ENCODE measurements around the gene DHRSX. TPM values are rescaled to one million over a fixed set of nuclear protein-coding genes. Genes with fewer than 3 reads are reported as not detected.
"Not testable (repeated sequence)": the region's sequence is repeated elsewhere in the genome, so short reads cannot be mapped to it uniquely, and the experiment has no call there.

Gene DHRSX
- polyA plus RNA-seq, 1 donor from 2014 or later, result 15.7 TPM

- no peak for TF ChIP-seq EZH2 (IDR thresholded peaks at IDR 0.05; ENCODE audit: borderline replicate concordance, insufficient read depth, low read length, poor library complexity, severe bottlenecking)
- TF ChIP-seq CTCF (IDR thresholded peaks at IDR 0.05; ENCODE audit: poor library complexity, severe bottlenecking), result no peak
- no peak for TF ChIP-seq RAD21 (conservative IDR thresholded peaks at IDR 0.05)
- TF ChIP-seq TAF1 (IDR thresholded peaks at IDR 0.05; ENCODE audit: low read depth), result no peak
- TF ChIP-seq MXI1 (conservative IDR thresholded peaks at IDR 0.05; ENCODE audit: poor library complexity, severe bottlenecking), result no peak
- no peak for TF ChIP-seq REST (IDR thresholded peaks at IDR 0.05; ENCODE audit: borderline replicate concordance)
- TF ChIP-seq POLR2AphosphoS5 (IDR thresholded peaks at IDR 0.05), result no peak
- TF ChIP-seq EP300 (conservative IDR thresholded peaks at IDR 0.05; ENCODE audit: poor library complexity, severe bottlenecking), result no peak
- TF ChIP-seq SMC3 (conservative IDR thresholded peaks at IDR 0.05; ENCODE audit: poor library complexity), result no peak
- no peak overlapping the region for H3K4me2 ChIP-seq (ENCODE audit: low read length)
- H3K4me3 ChIP-seq (ENCODE audit: low read length), result no peak overlapping the region
- no peak overlapping the region for H3K9ac ChIP-seq (ENCODE audit: low read length)
- H3F3A ChIP-seq (ENCODE audit: insufficient read depth, low read length, poor library complexity, severe bottlenecking), result no peaks in the 10 kb centered on the region
- H3K27ac ChIP-seq (ENCODE audit: low read length), result no peak overlapping the region
- H2AFZ ChIP-seq (ENCODE audit: low read depth, low read length), result no peak overlapping the region
- H3K36me3 ChIP-seq (ENCODE audit: insufficient read depth, low read length), result no peaks in the 10 kb centered on the region
- H3K27me3 ChIP-seq (ENCODE audit: insufficient read depth, low read depth, low read length), result no peaks in the 10 kb centered on the region
- H4K20me1 ChIP-seq (ENCODE audit: insufficient read depth), result no peaks in the 10 kb centered on the region
- H3K79me2 ChIP-seq (replicated peaks; ENCODE audit: insufficient read depth, low read length), result no peaks in the 10 kb centered on the region
- no peaks in the 10 kb centered on the region for H3K9me3 ChIP-seq (ENCODE audit: low read length)
- no peaks in the 10 kb centered on the region for H3K9me2 ChIP-seq (ENCODE audit: insufficient read depth, low read length)
Observed at GRCh38 chrX:2423899-2424298, 76.9 kb downstream of the DHRSX start.

- H3F3A ChIP-seq (ENCODE audit: insufficient read depth, low read length, poor library complexity, severe bottlenecking), result no peaks in the 10 kb centered on the region
- H3K36me3 ChIP-seq (ENCODE audit: insufficient read depth, low read length), result no peaks in the 10 kb centered on the region
- no peaks in the 10 kb centered on the region for H3K9me3 ChIP-seq (ENCODE audit: low read length)
- no peak overlapping the region for H3K4me2 ChIP-seq (ENCODE audit: low read length)
- H3K79me2 ChIP-seq (replicated peaks; ENCODE audit: insufficient read depth, low read length), result no peaks in the 10 kb centered on the region
- H3K27me3 ChIP-seq (ENCODE audit: insufficient read depth, low read depth, low read length), result no peaks in the 10 kb centered on the region
- no peak overlapping the region for H3K27ac ChIP-seq (ENCODE audit: low read length)
- H2AFZ ChIP-seq (ENCODE audit: low read depth, low read length), result no peak overlapping the region
- no peak for TF ChIP-seq SMC3 (conservative IDR thresholded peaks at IDR 0.05; ENCODE audit: poor library complexity)
- no peak for TF ChIP-seq POLR2AphosphoS5 (IDR thresholded peaks at IDR 0.05)
- TF ChIP-seq REST (IDR thresholded peaks at IDR 0.05; ENCODE audit: borderline replicate concordance), result no peak
- no peak for TF ChIP-seq CTCF (IDR thresholded peaks at IDR 0.05; ENCODE audit: poor library complexity, severe bottlenecking)
- no peak for TF ChIP-seq MXI1 (conservative IDR thresholded peaks at IDR 0.05; ENCODE audit: poor library complexity, severe bottlenecking)
- no peak for TF ChIP-seq TAF1 (IDR thresholded peaks at IDR 0.05; ENCODE audit: low read depth)
- TF ChIP-seq EZH2 (IDR thresholded peaks at IDR 0.05; ENCODE audit: borderline replicate concordance, insufficient read depth, low read length, poor library complexity, severe bottlenecking), result no peak
- no peak for TF ChIP-seq RAD21 (conservative IDR thresholded peaks at IDR 0.05)
- TF ChIP-seq EP300 (conservative IDR thresholded peaks at IDR 0.05; ENCODE audit: poor library complexity, severe bottlenecking), result no peak
- H4K20me1 ChIP-seq (ENCODE audit: insufficient read depth), result no peaks in the 10 kb centered on the region
- H3K4me3 ChIP-seq (ENCODE audit: low read length), result no peak overlapping the region
- no peak overlapping the region for H3K9ac ChIP-seq (ENCODE audit: low read length)
- no peaks in the 10 kb centered on the region for H3K9me2 ChIP-seq (ENCODE audit: insufficient read depth, low read length)
Observed at GRCh38 chrX:2423282-2423681, 77.5 kb downstream of the DHRSX start.

GRCh38 chrX:2419418-2419817, 81.4 kb downstream of the DHRSX start:
- not testable (repeated sequence) for H3K9ac ChIP-seq (ENCODE audit: low read length); H3K4me2 ChIP-seq (ENCODE audit: low read length); H3K79me2 ChIP-seq (replicated peaks; ENCODE audit: insufficient read depth, low read length); H3K9me2 ChIP-seq (ENCODE audit: insufficient read depth, low read length); H3K27ac ChIP-seq (ENCODE audit: low read length); H3K4me3 ChIP-seq (ENCODE audit: low read length); H3K36me3 ChIP-seq (ENCODE audit: insufficient read depth, low read length); H3F3A ChIP-seq (ENCODE audit: insufficient read depth, low read length, poor library complexity, severe bottlenecking); H3K9me3 ChIP-seq (ENCODE audit: low read length); H3K27me3 ChIP-seq (ENCODE audit: insufficient read depth, low read depth, low read length); H4K20me1 ChIP-seq (ENCODE audit: insufficient read depth); H2AFZ ChIP-seq (ENCODE audit: low read depth, low read length)

All from neural cell (in vitro differentiated cells).